Fibroblast of pulmonary artery (primary cell): ENCODE measurements around the gene PIEZO2.
"Not testable (repeated sequence)": the region's sequence is repeated elsewhere in the genome, so short reads cannot be mapped to it uniquely, and the experiment has no call there.

Source experiments
- DNase-seq: peaks from one replicate; pipeline ENCODE4 v3.0.0-alpha.2; 2010; ENCODE audit warnings: low read depth
- H3K4me3 ChIP-seq: replicated peaks from 2 replicates; pipeline ENCODE4 v1.5.1; 2011; ENCODE audit warnings: low read depth, mild to moderate bottlenecking, control low read depth, low read length, moderate library complexity
- TF ChIP-seq, protein P1 (sequence below): IDR thresholded peaks from 2 replicates; pipeline ENCODE4 v1.5.1; 2011; ENCODE audit warnings: mild to moderate bottlenecking, control low read depth, low read length, inconsistent platforms; ENCODE audit errors: missing control alignments

PIEZO2 gene

DNA sequence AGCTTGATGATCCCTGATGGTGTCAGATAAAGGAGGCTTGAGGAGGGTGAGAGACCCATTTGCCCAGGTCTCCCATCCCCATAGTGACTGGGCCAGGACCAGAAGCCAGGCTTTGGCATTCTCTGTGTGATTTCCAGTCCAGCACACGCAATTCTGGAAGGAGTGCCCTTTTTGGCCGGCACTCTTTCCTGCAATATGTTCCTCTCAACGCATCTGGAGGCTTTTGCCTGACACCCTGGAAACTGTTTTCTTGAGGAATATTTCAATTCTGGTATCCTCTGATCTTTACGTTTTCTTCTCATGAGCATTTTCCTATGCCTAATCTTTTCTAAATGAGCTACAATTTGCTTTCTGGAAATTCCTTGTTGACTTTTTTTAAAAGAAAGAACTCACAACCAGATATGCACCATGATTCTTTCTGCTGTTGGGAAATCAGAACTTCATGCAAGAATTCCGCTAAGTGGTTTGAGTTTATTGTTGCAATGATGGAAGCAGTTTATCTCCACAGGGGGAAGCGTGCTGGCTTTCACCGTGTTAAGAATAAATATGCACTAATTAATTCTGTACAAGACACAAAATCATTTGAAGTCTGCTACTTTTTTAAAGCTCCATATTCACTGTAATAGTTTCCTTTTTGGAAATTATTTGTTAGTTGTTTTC is 479.8 kb downstream of the PIEZO2 start:
- TF ChIP-seq, protein P1, sequence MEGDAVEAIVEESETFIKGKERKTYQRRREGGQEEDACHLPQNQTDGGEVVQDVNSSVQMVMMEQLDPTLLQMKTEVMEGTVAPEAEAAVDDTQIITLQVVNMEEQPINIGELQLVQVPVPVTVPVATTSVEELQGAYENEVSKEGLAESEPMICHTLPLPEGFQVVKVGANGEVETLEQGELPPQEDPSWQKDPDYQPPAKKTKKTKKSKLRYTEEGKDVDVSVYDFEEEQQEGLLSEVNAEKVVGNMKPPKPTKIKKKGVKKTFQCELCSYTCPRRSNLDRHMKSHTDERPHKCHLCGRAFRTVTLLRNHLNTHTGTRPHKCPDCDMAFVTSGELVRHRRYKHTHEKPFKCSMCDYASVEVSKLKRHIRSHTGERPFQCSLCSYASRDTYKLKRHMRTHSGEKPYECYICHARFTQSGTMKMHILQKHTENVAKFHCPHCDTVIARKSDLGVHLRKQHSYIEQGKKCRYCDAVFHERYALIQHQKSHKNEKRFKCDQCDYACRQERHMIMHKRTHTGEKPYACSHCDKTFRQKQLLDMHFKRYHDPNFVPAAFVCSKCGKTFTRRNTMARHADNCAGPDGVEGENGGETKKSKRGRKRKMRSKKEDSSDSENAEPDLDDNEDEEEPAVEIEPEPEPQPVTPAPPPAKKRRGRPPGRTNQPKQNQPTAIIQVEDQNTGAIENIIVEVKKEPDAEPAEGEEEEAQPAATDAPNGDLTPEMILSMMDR: no peak
- no peak for DNase-seq
- no peak overlapping the region for H3K4me3 ChIP-seq

DNA sequence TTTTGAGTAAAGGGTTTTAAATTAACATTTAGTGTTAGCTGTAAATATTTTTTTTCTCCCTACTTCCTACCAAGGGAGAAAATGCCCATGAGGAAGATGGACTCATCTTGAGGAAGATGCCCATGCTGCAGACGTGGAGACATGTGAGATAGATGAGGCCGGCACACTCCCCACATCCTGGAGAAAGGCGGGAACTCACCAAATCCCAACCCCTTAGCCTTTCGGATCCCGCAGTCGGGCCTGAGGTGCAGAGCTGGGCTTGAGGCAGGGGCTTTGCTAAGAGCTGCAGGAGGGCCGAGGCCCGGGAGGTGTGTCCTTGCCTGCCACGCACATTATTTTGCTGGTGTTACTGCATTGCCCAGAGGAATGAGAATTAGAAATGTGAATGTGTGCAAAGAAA is 485.6 kb downstream of the PIEZO2 start:
- H3K4me3 ChIP-seq: no peak overlapping the region
- TF ChIP-seq, protein P1: no peak
- DNase-seq: no peak

DNA sequence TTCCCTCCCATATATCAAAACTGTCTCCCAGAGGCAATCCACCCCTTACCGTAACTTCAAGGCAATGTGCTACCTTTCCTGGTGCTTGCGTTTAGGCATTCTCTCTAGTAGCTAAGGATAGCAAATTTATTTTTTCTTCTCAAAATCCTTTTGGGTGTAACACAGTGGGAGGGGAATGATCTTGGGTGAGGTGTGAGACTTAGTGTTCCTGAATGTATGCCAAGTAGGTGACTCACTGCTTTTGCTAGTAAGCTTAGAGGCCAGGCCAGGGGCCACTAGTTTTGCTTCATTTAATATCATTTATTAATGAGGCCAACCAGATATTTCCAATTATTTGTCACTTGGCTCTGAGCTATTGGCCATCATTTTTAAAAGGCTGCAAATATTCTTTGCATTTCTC is 488.1 kb downstream of the PIEZO2 start:
- DNase-seq: peak; percentile 65
- H3K4me3 ChIP-seq: no peak overlapping the region
- TF ChIP-seq, protein P1: no peak

DNA sequence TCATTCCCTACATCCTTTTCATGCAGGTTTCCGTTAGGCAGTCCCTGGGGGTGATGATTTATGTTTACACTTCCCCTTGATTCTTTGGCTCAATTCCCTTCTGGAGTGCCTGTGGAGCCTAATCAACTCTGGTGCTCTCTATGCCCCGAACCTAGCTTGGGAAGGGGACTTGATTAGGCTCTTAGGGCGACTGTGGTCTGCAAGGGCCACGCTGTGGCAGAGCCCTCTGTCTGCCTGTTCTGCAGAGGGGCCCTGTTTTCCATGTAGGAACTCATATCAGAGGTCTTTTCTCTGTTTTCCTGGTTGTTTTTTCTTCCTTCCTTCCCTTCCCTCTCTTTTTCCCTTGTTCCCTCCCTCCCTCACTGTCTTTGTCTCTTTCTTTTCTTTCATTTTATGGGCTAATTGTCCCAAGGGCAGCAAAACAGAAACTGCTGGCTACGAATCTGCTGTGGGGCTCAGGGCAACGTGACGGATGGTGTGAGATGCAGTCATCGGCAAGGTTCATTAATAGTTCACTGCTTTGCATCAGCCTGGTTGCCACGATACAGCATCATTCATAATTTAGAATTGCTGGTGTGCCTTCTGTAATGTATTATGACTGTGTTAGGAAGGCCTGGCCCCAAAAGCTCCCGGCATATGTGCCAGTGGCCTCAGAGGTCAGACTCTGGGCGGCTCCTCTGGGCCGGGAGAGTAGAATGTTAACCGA is 489.0 kb downstream of the PIEZO2 start:
- DNase-seq: peak; percentile 61
- H3K4me3 ChIP-seq: no peak overlapping the region

DNA sequence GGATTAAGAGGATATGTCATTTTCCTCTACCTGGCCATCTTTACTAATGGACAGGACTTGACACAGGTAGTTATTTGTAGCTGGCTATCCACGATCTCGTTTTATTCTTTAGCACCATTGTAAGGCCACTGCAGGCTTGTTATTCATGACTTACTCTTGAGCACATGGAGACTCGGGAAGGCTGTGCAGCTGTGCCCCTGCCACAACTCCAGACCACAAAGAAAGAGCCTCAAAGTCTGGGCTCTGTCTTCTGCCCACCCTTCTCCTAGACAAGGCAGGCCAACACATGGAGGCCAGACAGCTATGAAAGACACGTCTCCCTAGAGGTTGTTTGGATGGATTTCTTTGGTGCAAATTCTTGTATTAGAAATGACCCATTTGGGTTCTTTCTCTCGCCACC is 489.8 kb downstream of the PIEZO2 start:
- no peak overlapping the region for H3K4me3 ChIP-seq
- DNase-seq: no peak
- TF ChIP-seq, protein P1: no peak

More for the DNA sequence above, 489.0 kb downstream of the PIEZO2 start:
- TF ChIP-seq, protein P1: no peak

DNA sequence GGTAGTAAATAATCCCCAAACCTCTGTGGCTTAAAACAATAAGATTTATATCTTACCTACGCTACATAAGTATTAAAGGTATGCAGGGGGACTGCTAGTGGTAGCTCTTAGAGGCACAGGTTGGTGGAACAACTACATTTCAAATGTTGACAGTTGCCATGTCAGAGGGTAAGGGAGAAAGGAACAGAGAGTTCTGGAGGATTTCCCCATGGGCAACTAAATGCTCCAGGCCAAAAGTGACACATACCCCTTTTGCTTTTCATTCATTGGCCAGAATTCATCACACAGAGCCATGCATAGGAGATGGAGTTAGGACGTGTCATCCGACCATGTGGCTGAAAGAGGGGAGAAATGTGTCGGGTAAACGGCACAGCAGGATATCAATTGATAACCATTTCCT is 490.4 kb downstream of the PIEZO2 start:
- DNase-seq: no peak
- TF ChIP-seq, protein P1: no peak

DNA sequence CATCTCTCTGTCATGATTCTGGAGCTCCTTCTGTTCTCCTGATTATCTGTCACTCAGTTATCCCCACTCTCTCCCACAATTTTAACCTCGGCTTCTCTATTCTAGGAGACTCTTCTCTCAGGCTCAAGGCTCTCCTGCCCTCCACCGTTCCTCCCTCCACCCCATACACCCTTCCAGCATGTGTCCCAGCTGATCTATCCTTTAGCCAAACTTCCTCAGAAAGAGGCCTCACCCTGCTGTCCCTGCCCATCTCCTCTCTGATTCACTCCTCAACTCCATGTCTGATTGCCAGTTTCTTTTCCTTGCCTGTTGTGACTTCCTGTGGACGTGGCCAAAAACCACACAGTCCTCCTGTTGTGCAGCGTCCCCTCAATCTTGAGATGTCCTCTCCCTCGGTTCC is 505.4 kb downstream of the PIEZO2 start:
- DNase-seq, H3K4me3 ChIP-seq: not testable (repeated sequence)

More for the DNA sequence above, 490.4 kb downstream of the PIEZO2 start:
- H3K4me3 ChIP-seq: no peak overlapping the region

DNA sequence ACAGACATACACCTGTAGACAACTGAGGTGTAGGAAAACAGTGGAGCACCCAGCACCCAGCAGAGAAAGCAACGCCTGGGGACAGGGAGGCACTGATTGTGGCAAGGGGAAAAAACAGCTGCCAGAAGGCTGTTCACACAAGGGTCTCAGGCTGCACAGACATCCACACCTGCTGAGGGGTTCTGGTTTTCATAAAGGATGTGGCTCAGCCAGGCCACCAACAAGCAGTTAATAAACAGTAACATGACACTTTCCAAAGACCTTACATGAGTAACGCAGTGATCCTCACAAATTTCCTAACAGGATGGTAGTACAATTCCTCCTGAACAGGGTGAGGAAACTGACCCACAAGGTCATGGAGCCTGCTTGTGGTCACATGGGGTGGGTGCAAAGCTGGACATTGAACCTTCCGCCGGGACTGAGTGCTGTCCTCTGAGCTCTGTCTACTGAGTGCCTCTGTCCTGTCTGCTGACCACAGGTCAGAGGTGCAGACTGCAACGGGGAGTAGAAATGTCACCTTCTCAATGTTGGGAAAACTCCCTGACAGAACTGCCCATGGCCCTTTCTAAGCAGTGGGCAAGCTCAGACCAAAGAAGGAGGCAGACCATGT is 506.3 kb downstream of the PIEZO2 start:
- not testable (repeated sequence) for DNase-seq, H3K4me3 ChIP-seq

DNA sequence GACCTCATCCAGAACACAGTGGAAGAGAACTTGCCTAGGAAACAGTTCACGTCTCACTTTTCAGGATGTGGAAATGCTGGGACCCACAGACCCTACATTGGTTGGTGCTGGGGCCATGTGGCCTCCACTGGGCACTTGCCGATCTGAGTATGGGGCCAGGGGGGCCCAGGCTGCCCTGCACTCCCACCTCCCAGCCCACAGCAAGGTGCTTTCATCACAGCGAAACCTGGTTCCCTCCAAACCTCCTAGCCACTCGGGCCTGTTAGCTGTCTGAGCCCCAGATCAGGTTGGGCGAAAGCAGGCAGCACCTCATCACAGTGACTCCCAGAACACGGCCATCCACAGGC is 510.9 kb downstream of the PIEZO2 start:
- H3K4me3 ChIP-seq, DNase-seq: not testable (repeated sequence)

DNA sequence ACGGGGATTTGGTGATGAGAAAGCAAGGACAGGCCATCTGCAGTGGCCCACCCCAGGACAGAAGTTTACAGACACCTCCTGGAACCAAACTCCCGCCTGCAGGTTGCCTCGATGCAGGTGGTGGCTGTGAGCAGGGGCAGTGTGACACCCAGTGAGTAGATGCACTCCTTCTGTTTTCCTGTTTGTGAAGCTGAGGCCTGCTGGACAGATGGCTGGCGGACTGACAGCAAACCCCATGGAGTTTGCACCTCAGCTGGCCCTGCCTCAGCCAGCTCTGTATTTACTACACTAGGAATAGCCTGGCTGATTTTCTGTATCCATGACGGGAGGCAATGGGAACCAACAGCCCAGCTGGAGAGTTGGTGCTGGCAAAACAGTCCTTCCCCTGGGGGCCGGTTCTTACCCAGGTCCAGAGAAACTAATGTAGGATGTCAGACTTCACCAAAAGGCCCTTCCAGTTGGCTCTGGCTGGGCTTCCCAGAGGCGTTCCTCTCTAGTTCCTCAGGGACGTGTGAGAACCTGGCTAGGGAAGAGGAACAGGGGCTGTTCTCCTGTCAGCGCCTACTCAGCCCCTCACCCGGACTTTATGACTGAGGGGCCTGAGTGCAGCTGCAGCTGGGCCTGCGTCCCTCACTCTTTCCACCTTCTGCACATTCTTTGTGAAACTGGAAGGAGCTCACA is 511.4 kb downstream of the PIEZO2 start:
- not testable (repeated sequence) for DNase-seq, H3K4me3 ChIP-seq

DNA sequence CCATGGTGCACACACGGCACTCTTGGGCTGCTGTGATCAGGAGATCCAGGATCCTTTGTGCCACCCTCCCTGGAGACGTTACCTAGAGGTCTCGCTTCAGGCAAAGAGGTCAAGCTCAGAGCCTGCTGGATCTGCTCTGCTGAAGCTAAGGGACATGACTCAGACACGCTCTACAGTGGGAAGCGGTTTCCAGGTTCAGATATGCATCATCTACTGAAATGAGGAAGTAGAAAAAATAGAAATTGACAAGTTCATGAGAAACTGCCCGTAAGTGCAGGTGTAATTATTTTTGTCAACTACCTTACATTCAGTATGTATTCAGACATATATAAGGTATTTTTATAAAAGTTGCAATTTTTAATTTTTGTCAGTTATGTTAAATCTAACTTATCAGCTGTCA is 520.3 kb downstream of the PIEZO2 start:
- DNase-seq, H3K4me3 ChIP-seq: not testable (repeated sequence)
